HG03432 (cell line): Measurements from ENCODE around the gene GCSAM.

ENCODE experiments used
- ATAC-seq: cut with Tn5 transposase; IDR thresholded peaks from one replicate; pipeline ENCODE4 v1.9.1; 2021; ENCODE audit warnings: mild to moderate bottlenecking, moderate library complexity; ENCODE audit not compliant: unreplicated experiment

Gene GCSAM

GRCh38 chr3:112132975-112133448, at the start of gene GCSAM:
GCSAM (minus strand) TSS chr3:112133248; CDS start chr3:112133120, 128 bp downstream.
- peak; percentile 77 for ATAC-seq

- no peak for ATAC-seq
Observed at GRCh38 chr3:112175646-112176045, 42.6 kb upstream of the GCSAM start.

- ATAC-seq = no peak
Observed at GRCh38 chr3:112175037-112175436, 42.0 kb upstream of the GCSAM start.

- ATAC-seq = no peak
Observed at GRCh38 chr3:112171144-112171543, 38.1 kb upstream of the GCSAM start.

GRCh38 chr3:112170046-112170445, 37.0 kb upstream of the GCSAM start:
- no peak for ATAC-seq

- peak; percentile 78 for ATAC-seq
Observed at GRCh38 chr3:112167758-112168157, 34.7 kb upstream of the GCSAM start.

- ATAC-seq = no peak
Observed at GRCh38 chr3:112149136-112149535, 16.1 kb upstream of the GCSAM start.

- no peak for ATAC-seq
Observed at GRCh38 chr3:112143689-112144088, 10.6 kb upstream of the GCSAM start.

- ATAC-seq = peak; percentile 69
Observed at GRCh38 chr3:112143251-112143650, 10.2 kb upstream of the GCSAM start.

GRCh38 chr3:112141293-112141692, 8.2 kb upstream of the GCSAM start:
- no peak for ATAC-seq

GRCh38 chr3:112140584-112140983, 7.5 kb upstream of the GCSAM start:
- no peak for ATAC-seq

GRCh38 chr3:112138219-112138969, 5.3 kb upstream of the GCSAM start:
- ATAC-seq = no peak

GRCh38 chr3:112137781-112138180, 4.7 kb upstream of the GCSAM start:
- ATAC-seq = no peak

- peak; percentile 29 for ATAC-seq
Observed at GRCh38 chr3:112136959-112137693, 4.1 kb upstream of the GCSAM start.

- peak; percentile 14 for ATAC-seq
Observed at GRCh38 chr3:112136046-112136445, 3.0 kb upstream of the GCSAM start.

GRCh38 chr3:112134335-112135124, 1.5 kb upstream of the GCSAM start:
- no peak for ATAC-seq

- ATAC-seq = no peak
Observed at GRCh38 chr3:112133626-112134334, 732 bp upstream of the GCSAM start.

GRCh38 chr3:112132554-112132953, 494 bp downstream of the GCSAM start:
- ATAC-seq = no peak

GRCh38 chr3:112132088-112132487, 960 bp downstream of the GCSAM start:
- ATAC-seq = no peak

GRCh38 chr3:112131111-112131510, 1.9 kb downstream of the GCSAM start:
- no peak for ATAC-seq

- no peak for ATAC-seq
Observed at GRCh38 chr3:112130638-112130993, 2.4 kb downstream of the GCSAM start.
